GM18909 (cell line): ENCODE results near the gene IL17RD.
"Not testable (repeated sequence)": the region's sequence is repeated elsewhere in the genome, so short reads cannot be mapped to it uniquely, and the experiment has no call there.

Experiments used
- ATAC-seq: cut with Tn5 transposase; IDR thresholded peaks from one replicate; pipeline ENCODE4 v1.9.1; 2021; ENCODE audit warnings: mild to moderate bottlenecking; ENCODE audit not compliant: unreplicated experiment, poor library complexity

The IL17RD gene

DNA sequence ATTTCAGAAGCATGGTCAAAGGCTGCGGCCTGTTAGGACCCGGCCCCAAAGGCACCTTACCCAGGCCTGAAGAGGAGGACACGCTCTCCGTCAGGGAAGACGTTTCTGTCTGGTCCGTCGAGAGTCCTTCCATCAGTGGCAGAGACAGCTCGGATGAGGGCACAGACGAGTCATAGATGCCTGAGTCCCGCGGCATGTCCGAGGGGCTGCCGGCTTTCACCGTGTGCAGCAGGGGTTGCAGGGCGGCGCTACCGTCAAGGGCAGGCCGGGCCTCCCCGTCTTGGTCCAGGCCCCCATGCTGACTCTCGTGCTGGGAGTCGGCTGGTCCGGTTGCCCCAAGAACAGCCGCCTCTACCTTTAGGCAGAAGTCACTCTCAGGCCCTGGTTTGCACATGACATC is 67.6 kb downstream of the IL17RD start:
- no peak for ATAC-seq

- ATAC-seq = no peak
Measured at GRCh38 chr3:57095363-57095762, 69.8 kb downstream of the IL17RD start.

DNA sequence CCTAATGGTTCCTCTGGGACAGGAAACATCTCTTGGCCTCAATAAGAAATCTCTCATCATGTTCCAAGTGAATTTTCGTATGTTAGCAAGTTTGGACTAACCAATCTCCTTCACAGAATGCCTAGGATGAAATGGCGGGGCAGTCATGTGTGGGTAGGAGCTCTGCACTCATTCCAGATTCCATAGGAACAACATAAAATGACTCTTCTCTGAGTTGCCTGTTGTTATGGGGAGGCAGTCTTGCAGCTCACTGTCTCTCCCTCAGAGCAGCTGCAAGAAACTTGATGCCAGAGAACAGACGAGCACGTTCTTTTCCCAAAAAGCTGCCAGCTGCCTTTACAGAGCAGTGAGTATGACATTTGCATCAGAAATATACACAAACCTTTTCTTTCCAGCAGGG is 70.6 kb downstream of the IL17RD start:
- no peak for ATAC-seq

DNA sequence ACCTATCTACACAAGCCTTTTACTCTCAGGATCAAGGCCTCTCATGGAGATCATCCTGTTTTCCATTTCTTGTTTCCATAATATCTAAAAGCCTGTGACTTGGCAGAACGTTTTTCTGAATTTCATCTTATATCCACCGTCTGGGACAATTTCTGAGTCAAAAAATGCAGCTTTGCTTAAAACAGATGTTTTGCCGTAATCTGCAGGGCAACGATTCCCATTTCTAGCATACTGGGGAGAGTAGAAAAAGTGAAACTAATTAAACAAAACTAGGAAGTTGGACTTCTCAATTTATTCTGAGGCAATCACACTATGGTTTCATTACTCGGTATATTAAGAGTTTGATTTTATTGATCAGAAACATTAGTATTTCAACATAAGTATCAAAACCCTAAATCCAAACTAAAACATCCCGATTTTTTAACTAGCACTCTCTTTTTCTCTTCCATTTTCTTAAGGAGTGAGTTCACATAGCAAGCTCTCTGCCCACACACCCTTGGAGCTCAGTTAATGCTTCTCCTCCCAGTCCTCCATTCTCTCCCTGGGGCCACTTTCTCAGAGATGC is 71.1 kb downstream of the IL17RD start:
- no peak for ATAC-seq

DNA sequence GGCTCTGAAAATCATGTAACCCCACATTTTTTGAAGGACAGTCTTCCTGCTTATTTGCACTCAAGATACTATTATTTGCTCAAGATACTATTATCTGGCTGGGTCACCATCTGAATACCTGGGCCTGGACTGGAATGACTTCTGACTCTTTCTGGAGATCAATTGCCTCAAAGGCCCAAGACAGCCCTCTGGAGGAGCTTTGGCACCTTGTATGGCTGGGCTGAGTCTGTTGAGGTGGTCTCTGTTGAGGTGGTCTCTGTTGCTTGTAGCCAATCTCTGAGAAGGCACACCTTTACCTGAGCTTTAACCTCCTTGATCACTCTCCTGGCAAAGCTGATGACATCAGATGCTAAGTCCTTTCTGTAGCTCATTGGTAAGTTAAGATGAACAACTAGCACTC is 71.7 kb downstream of the IL17RD start:
- ATAC-seq = no peak

GRCh38 chr3:57091521-57092273 is 73.5 kb downstream of the IL17RD start:
- ATAC-seq = no peak

DNA sequence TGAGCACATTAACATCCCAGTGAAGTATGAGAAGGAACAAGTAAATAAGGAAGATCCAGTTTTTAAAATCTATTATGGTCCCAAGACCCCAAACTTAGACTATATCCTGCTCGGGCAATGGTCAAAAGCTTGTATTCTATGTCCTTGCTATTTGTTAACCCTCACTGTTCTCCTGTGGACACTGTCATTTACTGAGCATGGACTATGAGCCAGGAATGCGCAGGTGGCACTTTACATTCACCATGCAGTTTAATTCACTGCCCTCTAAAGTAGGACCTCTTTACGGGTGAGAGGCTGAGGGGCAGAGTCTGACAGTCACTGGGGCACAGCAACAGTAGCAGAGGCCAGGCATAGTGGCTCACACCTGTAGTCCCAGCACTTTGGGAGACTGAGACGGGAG is 76.1 kb downstream of the IL17RD start:
- no peak for ATAC-seq

- ATAC-seq = no peak
Measured at GRCh38 chr3:57088503-57088902, 76.7 kb downstream of the IL17RD start.

- no peak for ATAC-seq
Measured at GRCh38 chr3:57087361-57088092, 77.6 kb downstream of the IL17RD start.

- ATAC-seq = no peak
Measured at GRCh38 chr3:57086201-57086600, 79.0 kb downstream of the IL17RD start.

GRCh38 chr3:57085211-57085610 is 79.9 kb downstream of the IL17RD start:
- ATAC-seq = no peak

DNA sequence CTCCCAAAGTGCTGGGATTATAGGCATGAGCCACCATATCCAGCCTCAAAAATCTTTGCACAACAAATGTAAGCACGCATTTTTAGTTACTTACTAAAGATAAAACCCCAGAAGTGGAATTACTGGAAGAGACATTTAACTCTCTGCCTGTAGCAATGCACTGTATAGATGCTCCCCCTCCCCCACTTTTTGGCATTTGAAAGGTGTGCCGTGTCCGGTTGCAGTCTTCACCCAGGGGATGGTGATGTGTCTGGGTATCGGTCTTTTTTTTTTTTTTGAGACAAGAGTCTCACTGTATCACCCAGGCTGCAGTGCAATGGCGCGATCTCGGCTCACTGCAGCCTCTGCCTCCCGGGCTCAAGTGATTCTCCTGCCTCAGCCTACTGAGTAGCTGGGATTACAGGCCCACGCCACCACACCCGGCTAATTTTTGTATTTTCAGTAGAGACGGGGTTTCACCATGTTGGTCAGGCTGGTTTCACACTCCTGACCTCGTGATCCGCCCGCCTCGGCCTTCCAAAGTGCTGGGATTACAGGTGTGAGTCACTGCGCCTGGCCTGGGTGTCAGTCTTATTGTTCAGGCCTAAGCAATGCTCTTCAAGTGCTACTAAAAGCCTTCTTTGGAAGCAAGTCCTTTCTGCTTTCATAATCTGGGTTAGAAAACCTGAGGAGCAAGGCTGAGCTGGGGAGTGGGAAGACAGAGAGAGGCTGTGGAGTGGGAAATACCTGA is 81.7 kb downstream of the IL17RD start:
- not testable (repeated sequence) for ATAC-seq

DNA sequence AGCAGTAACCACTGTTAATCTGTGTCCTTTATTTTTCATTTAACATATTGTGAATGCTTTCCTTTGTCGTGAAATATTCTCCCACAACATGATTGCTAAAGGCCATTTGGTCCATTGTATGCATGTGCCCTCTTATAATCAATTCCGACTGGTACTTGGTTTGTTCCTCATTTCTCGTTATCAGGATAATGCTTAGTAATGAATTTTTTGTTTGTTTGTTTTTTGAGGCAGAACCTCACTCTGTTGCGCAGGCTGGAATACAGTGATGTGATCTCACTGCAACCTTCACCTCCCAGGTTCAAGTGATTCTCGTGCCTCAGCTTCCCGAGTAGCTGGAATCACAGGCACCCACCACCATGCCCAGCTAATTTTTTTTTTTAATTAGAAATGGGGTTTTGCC is 82.7 kb downstream of the IL17RD start:
- ATAC-seq = no peak

DNA sequence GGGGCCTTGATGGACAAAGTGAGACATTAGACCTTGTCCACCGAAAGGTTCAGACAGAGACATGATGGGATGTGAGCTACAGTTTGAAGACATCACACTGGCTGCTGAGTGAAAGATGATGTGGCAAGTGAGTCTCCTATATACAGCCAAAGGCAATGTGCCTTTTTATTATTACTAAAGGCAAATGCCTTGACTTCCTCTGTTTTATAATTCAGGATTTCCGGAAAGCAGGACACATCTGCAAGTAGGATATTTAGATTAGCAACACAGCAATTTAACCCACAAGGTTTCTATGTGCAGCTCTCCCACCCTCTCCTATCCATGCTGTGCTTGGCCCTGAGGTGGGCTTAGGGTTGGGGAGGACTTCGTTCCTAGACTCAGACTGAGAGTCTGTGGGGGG is 84.0 kb downstream of the IL17RD start:
- ATAC-seq = no peak

DNA sequence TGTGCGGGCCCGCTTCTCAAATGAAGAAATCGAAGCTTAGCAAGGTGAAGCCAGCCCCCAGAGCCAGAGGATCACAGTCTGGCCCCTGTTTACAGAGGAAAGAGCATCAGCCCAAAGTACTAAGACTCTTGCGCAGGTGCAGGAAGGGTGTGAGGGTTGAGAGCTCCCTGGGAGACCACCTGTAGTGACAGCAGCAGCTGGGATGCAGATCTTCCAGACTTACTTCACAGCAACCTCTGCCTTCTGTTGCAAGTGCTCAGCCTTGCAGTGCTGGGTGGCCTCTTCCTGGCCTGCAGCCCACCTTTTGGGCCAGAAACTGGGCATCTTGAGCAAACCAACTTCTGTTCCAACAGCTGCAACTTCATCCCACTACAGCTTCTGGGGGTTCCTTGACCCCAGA is 85.0 kb downstream of the IL17RD start:
- no peak for ATAC-seq

- ATAC-seq = no peak
Measured at GRCh38 chr3:57079474-57079831, 85.7 kb downstream of the IL17RD start.

DNA sequence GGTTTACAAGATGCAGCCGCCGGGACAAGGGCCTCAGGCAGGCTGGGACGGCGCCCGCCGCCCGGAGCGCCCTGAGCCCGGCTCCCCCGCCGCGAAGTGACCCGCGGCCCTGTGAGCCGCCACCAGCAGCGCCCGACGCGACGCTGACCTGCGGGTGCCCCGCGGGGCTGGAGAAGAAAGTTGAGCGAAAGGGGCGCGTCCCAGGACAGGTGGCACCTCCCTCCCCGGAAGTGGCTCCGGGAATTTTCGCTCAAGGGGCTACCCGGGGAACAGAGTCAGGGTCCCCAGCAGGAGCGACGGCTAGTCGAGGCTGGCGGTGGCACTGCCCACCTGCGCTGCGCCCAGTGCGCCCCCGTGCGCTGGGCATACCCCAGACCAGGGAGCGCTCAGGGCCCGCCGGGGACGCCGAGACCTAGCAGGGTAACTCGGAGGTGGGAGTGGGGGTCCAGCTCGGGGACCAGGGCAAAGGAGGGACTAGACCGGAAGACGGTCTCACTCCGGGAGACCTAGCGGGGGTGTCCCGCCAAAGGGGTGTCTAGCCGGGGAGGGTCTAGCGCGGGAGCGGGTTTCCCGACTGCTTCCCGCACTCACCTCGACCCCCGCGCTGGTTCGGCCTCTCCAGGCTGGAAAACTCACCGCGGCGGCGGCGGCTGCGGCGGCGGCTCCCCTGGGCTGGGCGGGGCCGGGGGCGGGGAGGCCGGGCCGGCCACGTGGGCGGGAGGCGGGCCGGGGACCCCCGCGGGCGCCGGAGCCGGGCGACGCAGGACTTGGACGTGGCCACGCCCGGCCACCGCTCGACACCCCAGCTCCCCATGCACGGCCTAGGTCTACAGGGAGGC is 86.3 kb downstream of the IL17RD start:
- peak; percentile 36 for ATAC-seq

DNA sequence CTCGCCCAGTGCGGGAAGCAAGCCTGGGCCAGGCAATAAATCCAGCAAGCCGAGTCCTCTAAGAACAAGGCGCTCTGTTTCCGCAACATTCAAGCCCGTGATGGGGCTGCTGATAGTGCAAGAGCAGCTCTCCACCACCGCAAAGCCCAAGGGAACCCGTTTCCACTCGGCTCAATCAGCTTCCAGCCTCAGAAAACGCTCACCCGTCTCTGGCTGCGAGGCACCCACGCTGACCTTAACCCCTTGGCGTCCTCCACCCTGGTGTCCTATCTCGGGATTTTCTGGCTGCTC is 86.9 kb downstream of the IL17RD start:
- peak; percentile 53 for ATAC-seq

- no peak for ATAC-seq
Measured at GRCh38 chr3:57077630-57078343, 87.4 kb downstream of the IL17RD start.
